Dedifferentiated amniotic fluid mesenchymal stem cell (primary cell): ENCODE measurements around the gene RP9.

ENCODE experiments used
- DNase-seq: peaks from one replicate; pipeline ENCODE4 v3.0.0-alpha.2; 2016; ENCODE audit errors: extremely low spot score

RP9 gene, protein sequence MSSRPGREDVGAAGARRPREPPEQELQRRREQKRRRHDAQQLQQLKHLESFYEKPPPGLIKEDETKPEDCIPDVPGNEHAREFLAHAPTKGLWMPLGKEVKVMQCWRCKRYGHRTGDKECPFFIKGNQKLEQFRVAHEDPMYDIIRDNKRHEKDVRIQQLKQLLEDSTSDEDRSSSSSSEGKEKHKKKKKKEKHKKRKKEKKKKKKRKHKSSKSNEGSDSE

DNA sequence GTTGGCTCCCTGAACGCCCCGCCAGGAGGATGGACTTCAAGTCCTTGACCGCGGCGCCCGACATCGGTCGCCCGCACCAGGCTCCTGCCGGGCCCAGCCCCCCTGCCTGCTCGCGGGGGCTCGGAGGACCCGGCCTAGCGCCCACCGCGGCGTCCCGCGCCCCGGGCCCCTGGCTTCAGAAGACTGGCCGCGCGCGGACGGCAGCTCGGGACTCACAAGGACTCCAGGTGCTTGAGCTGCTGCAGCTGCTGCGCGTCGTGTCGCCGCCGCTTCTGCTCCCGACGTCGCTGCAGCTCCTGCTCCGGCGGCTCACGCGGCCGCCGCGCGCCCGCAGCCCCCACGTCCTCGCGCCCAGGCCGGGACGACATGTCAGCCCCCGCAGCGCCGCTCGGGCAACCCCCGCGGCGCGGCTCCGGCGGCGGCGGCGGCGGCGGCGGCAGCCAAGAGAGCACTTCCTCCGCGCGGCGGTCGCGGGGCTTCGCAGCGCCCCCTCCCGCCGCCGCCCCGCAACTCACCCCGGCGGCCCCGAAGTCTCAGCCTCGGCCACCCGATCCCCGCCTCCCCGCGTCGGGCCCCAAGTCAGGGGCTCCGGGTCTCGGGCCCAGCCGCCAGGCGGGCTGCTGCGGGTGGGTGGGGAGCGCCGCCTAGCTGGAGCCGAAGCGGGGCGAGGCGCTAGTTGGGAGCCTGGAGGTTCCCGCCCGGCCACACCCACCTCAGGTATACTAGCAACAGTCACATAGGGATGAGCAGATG is at the start of gene RP9:
Gene RP9 (minus strand): TSS at position 400 of the 753 bp plus-strand sequence. CDS start 32 bp downstream, at position 368.
- DNase-seq: peak; percentile 51

DNA sequence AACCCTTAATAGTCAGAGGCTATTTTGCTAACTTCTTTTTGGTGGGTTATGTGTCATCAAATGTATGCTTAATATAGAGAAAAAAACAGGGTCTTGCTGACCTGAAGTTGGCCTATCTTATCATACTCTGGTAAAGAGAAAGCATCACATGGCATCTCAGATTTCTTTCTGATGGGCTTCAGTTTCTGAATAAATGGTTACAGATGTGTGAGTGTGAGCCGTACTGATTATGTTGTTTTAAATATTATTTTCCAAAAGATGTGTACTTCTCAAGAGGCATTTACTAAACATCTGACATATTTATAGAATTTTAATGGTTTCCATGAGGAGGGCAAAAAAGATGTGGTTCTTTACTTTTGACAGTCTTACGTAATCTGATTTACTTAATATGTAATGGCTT is 48.6 kb upstream of the RP9 start:
- DNase-seq: peak; percentile 18

- DNase-seq: peak; percentile 78
These were observed 48.1 kb upstream of the RP9 start for GRCh38 chr7:33157311-33157710.

DNA sequence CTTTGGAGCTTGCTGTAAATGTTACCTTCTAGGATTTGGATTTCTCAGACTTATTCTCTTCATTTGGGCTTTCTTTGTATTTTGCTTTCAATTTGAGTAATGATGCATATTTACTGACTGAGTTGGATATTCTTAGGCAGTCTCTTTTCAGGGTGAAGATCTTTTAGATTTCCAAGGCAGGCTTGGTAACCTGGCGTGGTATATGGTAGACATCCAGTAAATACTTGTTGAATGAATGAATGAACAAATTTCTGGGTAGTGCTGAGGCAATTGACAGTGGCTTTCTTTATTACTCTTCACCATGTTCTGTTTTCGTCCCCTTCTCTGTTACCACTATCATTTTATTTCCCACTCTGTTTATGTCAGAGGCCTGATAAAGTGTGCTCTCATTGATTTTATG is 47.2 kb upstream of the RP9 start:
- no peak for DNase-seq

GRCh38 chr7:33155811-33156210 is 46.6 kb upstream of the RP9 start:
- DNase-seq: peak; percentile 56

DNA sequence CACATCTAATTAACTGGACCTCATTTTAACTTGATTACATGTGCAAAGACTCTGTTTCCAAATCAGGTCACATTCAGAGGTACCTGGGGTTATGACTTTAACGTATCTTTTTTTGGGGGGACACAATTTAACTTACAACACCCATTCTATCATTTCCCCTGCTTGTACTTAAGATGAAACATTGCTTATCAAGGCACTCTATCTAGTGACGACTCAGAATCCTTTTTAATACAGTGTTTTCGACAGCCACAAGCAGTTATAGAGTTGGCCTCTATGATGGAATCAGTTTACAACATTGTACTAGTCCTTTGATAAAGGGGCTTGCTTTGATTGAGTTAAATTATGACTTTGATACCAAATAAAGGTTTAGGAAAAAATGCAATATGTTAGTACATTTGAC is 42.9 kb upstream of the RP9 start:
- DNase-seq: no peak

GRCh38 chr7:33145156-33145555 is 36.0 kb upstream of the RP9 start:
- DNase-seq: no peak

- no peak for DNase-seq
These were observed 35.0 kb upstream of the RP9 start for GRCh38 chr7:33143996-33144718.

DNA sequence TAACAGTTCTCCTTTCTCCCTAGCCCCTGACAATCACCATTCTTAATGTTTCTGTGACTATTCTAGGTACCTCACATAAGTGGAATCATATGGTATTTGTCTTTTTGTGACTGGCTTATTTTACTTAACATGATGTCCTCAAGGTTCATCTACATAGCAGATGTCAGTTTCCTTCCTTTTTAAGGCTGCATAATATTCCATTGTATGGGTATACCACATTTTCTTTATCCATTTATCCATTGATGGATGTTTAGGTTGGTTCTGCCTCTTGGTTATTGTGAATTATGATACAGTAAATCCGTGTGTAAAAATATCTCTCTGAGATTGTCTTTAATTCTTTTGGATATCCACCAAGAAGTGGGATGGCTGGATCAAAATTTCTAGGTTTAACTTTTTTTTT is 33.4 kb upstream of the RP9 start:
- DNase-seq: no peak

GRCh38 chr7:33137103-33137502 is 27.9 kb upstream of the RP9 start:
- peak; percentile 5 for DNase-seq

DNA sequence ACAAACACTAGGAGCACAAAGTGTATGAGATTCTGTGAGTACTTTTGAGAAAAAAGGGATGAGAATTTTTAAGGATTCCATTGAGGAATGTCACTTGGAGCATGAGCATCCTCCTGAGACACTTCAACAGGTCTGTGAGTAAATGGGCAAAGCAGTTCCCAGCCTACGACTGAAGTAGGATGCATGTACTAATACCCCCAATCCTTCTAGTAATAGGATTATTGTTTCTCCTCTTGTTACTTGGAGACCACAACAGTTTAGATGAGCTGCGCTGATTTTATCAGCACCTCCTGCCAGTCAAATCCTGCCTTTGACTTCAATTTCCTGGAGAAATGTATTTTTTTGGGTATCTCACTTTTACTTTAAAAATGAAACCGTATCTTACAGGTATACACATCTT is 21.0 kb upstream of the RP9 start:
- no peak for DNase-seq

GRCh38 chr7:33129806-33130153 is 20.6 kb upstream of the RP9 start:
- peak; percentile 19 for DNase-seq

GRCh38 chr7:33128990-33129805 is 20.0 kb upstream of the RP9 start, which contains the start of gene BBS9:
Gene BBS9 (plus strand): TSS chr7:33129564. CDS start chr7:33146253, 16,689 bp downstream.
- DNase-seq: peak; percentile 88

- no peak for DNase-seq
These were observed 19.4 kb upstream of the RP9 start for GRCh38 chr7:33128631-33128989.

GRCh38 chr7:33127085-33127484 is 17.9 kb upstream of the RP9 start:
- DNase-seq: no peak

DNA sequence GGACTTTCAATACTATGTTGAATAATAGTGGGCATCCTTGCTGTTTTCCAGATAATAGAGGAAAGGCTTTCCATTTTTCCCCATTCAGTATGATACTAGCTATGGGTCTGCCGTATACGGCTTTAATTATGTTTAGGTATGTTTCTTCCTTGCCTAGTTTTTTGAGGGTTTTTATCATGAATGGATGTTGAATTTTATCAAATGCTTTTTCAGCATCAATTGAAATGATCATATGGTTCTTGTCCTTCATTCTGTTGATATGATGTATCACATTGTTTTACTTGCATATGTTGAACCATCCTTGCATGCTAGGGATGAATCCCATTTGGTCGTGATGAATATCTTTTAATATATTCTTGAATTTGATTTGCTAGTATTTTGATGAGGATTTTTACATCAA is 9.2 kb upstream of the RP9 start:
- DNase-seq: no peak

DNA sequence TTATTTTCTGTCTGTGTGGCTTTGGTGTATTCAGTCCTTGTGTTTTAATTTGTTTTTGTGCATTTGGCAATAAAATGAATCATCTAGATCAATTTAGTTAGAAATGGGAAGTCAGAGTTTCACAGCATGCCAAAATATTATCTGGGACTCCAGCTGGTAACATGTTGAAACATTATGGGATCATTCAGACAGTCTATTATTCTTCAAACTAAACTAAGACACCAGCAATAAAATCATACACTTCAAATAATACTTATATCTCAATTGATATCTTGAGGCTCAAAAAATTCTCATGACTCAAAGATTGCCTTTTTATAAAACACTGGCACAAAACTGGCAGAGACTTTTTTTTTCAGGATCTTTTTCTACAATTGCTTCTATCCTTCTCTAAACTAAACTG is 5.8 kb upstream of the RP9 start:
- DNase-seq: no peak

GRCh38 chr7:33111614-33112013 is 2.4 kb upstream of the RP9 start:
- DNase-seq: no peak

DNA sequence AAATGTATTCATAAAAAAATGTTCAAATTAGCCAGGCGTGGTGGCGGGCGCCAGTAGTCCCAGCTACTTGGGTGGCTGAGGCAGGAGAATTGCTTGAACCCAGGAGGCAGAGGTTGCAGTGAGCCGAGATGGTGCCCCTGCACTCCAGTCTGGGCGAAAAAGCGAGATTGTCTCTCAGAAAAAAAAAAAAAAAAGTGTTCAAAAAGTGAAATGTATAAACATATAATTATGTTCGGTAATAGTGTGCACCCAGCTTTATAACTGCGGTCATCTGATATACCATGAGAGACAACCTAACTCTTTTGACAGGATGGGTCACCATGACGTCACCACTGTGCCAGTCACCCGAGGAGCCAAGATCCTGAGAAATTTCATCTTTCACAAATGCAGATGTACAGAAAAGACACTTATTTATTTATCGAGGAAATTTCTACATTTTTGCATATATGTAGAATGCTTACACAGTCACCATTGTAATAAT is 594 bp upstream of the RP9 start:
- DNase-seq: no peak

DNA sequence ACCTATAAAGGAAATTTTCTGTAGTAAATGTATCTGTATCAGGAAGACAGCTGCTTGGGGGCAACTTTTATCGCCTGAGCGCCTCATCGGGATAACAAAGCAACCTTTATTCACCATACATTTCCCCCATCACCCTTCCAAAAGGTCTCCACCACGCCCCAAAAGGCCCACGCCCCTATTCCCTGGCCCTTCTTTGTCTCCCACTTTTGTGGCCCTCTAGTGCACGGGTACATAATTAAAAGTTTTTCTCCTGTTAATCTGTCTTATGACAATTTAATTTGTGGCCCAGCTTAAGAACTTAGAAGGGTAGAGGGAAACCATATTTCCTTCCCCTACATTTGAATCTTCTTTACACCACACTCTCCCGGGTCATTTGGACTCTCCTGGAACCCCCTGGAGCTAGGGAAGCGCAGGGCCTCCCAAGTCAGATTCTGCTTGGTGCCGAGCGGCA is 625 bp downstream of the RP9 start:
- DNase-seq: no peak

- peak; percentile 36 for DNase-seq
These were observed 1.8 kb downstream of the RP9 start for GRCh38 chr7:33107136-33108066.
